NCI-H345 (cell line): ENCODE measurements around the gene SEC23IP.
"Not testable (repeated sequence)": the region's sequence is repeated elsewhere in the genome, so short reads cannot be mapped to it uniquely, and the experiment has no call there.

ENCODE experiments used
- DNase-seq: peaks from one replicate; lab custom pipeline; 2025; lab: John Stamatoyannopoulos, UW

Gene SEC23IP

DNA sequence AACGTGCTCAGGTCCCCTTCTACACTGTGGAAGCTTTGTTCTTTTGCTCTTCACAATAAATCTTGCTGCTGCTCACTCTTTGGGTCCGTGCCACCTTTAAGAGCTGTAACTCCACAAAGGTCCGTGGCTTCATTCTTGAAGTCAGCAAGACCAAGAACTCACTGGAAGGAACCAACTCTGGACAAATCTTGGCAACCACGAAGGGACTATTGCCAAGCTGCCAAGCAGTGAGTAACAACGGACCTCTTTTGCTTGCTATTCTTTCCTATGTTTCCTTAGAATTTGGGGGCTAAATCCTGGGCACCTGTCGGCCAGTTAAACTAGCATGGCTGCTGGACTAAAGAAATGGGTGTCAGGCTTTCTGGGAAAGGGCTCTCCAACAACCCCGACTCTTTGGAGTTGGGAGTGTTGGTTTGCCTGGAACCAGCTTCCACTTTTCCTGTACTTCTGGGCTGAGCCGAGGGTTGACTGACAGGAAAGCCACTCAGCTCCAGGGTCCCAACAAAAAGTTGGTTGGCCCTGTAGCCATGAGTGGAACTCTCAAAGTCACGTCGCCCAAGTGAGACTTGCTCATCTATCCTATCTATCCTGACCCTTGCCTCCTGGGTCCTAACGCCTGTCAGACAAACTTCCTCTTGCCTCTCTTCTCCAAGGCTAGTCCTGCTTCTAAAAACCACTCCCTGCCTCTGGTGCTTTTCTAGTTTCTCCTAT, 8.5 kb upstream of the SEC23IP start:
- not testable (repeated sequence) for DNase-seq

DNA sequence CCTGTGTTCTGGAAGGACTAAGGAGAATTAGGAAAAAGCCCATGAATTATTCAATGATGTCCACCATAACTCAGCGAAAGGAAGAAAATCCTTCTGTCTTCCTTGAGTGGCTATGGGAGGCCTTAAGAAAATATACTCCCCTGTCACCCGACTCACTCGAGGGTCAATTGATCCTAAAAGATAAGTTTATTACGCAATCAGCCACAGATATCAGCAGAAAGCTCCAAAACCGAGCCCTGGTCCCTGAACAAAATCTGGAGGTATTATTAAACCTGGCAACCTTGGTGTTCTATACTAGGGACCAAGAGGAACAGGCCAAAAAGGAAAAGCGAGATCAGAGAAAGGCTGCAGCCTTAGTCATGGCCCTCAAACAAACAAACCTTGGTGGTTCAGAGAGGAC, 6.5 kb upstream of the SEC23IP start:
- not testable (repeated sequence) for DNase-seq

DNA sequence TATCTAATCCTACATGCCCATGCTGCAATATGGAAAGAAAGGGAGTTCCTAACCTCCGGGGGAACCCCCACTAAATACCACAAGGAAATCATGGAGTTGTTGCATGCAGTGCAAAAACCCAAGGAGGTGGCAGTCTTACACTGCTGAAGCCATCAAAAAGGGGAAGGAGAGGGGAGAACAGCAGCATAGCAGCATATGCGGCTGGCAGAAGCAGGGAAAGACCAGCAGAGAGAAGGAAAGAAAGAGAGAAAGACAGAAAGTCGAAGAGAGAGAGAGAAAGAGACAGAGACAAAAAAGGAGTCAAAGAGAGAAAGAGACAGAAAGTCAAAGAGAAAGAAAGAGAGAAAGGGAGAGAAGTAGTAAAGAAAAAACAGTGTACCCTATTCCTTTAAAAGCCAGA, 3.8 kb upstream of the SEC23IP start:
- DNase-seq: not testable (repeated sequence)

DNA sequence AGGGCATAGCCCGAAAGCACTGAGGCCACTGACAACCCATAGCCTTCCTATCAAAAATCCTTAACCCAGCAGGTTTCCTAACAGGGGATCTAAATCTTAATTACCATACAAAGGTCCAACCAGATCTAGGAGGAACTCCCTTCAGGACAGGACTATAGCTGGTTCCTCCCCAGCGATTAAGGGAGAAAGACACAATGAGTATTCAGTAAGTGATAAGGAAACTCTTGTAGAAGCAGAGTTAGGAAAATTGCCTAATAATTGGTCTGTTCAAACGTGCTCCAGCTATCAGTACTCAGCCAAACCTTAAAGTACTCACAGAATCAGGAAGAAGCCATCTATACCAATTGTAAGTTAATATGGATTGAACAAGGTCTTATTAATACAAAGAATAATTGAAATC, 3.3 kb upstream of the SEC23IP start:
- not testable (repeated sequence) for DNase-seq

DNA sequence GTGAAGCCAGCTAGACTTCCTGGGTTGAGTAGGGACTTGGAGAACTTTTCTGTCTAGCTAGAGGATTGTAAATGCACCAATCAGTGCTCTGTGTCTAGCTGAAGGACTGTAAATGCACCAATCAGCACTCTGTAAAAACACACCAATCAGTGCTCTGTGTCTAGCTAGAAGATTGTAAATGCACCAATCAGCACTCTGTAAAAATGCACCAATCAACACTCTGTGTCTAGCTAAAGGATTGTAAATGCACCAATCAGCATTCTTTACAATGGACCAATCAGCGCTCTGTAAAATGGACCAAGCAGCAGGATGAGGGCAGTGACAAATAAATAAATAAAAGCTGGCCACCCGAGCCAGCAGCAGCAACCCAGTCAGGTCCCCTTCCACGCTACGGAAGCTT, 2.2 kb upstream of the SEC23IP start:
- not testable (repeated sequence) for DNase-seq

DNA sequence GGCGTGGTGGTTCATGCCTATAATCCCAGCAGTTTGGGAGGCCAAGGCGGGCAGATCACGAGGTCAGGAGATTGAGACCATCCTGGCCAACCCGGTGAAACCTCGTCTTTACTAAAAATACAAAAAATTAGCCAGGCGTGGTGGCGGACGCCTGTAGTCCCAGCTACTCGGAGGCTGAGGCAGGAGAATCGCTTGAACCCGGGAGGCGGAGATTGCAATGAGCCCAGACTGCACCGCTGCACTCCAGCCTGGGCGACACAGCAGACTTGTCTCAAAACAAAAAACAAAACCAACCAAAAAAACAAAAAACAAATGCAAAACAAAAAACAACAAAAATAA, 712 bp upstream of the SEC23IP start:
- DNase-seq: not testable (repeated sequence)

DNA sequence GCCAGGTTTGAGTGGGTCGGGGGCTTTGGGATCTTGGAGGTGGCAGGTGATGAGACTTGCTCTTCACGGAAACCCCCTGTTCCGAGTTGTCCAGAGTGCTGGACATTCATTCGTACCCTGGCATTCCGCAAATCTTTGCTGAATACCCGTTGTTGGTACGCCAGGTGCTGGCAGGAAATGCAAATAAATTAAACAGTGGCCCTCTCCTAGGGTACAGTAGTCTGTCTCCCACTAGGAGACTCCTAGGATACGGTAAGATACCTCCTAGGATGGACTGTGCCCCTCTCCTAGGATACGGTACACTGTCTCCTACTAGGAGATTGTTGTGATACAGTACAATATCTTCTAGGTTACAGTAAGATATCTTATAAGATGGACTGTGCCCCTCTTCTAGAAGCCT, 544 bp downstream of the SEC23IP start:
- no peak for DNase-seq

DNA sequence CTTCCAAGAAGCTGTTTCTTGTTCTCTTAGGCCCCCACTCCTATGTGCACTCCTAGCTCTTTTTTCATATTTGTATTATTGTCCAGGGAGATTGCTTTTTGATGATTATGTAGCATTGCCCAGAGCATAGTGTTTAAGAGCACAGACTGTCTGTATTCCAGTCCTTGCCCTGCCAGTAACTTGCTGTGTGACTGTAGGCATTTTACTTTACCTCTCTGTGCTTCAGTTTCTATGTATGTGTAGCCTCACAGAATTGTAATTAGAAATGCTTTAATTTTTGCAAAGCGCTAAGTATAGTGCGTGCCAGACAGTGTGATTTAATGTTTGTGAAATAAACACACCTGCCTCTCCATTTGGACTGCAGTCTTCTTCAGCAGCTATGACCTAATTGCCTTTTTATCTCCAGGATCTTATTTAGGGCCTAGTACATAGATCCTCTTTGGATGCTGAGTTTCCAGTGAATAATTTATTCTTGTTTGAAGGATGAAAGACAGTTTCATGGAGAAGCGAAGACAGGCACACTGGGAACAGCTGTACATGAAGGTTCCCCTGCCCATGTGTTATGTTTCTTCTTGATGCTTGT, 1.4 kb downstream of the SEC23IP start:
- DNase-seq: no peak

DNA sequence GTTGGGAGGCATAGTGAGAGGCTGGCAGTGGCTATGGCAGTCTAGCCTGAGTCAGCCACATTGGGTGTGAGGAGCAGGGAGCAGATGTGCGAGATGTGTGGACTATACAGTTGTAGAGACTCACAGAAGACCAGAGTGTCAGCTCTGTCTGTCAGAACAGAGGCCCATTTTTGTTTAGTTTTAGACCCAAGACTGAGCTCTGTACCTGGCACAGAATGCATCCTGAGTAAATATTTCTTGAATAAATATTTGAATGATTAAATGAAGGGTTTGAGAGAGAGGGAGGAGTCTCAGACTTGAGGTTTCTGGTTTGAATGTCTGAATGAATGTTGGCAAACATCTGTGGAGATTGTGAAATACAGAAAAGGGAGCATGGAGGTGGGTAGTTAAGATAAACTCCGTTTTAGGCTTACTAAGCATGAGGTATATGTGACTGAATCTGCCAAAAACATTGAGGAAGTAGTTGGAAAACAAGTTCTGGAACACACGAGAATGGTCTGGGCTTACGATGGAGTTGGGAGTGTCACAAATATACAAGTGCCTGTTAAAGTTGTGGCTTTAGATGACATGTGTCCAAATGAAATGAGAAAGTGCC, 3.6 kb downstream of the SEC23IP start:
- DNase-seq: no peak

DNA sequence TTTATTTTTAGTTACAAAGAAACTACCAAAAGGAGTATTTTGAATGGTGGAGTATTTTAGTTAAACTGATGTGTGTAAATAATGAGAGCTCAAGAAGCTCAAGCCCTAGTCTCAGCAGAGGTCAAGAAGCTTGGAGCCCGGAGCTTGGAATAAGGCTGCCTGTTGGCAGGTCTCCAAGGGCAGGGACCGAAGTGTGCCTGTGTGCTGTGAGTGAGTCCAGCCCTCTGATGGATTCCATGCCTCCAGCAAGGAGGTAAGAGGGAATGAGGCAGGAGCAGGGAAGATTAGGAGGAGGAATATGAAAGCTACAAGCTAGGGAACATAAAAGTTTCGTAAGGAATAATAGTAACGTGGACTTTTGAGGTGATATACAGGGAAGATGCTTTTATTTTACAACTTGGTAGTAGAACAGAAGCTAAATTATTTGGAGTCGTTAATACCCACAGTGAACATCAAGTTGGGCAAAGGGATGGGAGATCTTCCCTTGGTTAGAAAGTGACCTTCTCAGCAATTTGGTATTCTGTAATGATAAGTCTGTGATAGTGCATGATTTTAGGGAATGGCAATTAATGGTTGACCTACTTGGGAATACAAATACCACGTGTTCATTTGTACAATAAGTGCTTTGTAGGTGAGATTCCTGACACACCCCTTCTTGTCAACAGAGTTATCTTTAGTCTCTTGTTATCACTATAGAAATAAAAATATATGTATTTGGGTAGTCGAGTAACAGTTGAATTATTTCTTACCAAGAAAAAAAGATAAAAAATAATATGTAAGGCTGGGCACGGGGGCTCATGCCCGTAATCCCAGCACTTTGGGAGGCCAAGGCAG, 4.6 kb downstream of the SEC23IP start:
- no peak for DNase-seq

DNA sequence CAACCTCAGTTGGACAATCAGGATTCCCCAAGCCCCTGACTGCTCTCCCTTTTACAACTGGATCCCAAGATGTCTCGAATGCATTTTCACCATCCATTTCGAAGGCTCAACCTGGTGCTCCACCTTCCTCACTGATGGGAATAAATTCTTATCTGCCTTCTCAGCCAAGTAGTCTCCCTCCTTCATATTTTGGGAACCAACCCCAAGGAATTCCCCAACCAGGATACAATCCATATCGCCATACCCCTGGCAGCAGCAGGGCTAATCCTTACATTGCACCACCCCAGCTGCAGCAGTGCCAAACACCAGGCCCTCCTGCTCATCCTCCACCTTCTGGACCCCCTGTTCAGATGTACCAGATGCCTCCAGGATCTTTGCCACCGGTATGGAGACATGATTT, 6.0 kb downstream of the SEC23IP start:
- DNase-seq: no peak

DNA sequence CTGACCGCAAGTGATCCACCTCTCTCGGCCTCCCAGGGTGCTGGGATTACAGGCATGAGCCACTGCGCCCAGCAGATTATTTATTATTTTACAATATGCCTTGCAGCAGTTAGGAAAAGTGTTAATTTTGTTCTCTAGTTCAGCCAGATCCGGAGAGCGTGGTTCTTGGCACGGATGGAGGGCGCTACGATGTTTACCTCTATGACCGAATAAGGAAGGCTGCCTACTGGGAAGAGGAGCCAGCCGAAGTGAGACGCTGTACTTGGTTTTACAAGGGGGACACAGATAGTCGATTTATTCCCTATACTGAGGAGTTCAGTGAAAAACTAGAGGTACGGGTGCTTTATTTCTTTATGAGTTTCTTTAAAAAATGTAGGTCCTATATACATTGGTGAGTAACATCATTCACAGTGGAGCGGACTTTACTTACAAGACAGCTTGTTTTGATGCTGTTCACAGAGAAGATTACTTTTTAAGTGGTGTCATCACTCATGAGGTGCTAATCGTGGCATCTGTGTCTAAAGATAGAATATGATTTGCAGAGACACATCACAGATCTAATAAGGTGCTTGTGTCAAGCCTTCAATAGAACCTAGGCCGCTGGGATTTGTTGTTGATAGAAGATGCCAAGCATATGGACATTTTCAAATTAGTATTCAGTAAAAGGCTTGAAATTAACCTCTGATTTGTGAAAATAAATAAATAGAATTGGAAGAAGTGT, 11.6 kb downstream of the SEC23IP start:
- DNase-seq: no peak

DNA sequence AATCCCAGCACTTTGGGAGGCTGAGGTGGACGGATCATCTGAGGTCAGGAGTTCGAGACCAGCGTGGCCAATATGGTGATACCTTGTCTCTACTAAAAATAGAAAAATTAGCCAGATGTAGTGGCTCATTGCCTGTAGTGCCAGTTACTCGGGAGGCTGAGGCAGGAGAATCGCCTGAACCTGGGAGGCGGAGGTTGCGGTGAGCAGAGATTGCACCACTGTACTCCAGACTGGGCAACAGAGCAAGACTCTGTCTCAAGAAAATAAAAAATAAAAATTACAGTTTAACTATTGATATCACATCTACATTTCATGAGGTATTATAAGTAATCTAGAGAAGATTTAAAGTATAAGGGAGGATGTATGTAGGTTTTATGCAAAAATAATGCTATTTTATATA, 15.2 kb downstream of the SEC23IP start:
- not testable (repeated sequence) for DNase-seq

DNA sequence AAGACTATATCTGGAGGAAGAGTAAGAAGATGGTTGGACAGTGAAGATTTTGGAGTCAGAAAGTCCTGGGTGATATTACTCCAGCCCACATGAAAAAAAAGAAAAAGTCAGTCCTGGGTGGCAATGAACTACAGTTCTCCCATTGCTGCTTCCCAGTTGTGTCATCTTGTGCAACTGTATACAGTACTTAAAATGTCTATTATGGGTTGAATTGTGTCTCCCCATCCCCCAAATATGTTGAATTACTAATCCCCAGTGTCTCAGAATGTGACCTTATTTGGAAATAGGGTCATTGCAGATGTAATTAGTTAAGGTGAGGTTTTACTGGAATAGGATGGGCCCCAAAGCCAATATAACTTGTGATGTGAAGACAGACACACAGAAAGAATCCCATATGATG, 15.6 kb downstream of the SEC23IP start:
- no peak for DNase-seq

DNA sequence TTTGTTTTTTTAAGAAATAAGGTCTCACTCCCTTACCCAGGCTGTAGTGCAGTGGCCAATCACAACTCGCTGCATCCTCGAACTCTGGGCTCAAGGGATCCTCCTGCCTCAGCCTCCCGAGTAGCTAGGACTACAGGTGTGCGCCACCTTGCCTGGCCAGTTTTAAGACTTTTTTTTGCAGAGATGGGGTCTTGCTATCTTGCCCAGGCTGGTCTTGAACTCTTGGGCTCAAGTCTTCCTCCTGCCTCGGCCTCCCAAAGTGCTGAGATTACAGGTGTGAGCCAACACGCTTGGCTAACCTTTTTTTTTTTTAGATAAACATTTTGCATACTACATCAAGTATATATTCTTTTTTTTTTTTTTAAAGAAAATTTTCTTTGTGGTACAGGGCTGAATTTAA, 18.2 kb downstream of the SEC23IP start:
- no peak for DNase-seq

DNA sequence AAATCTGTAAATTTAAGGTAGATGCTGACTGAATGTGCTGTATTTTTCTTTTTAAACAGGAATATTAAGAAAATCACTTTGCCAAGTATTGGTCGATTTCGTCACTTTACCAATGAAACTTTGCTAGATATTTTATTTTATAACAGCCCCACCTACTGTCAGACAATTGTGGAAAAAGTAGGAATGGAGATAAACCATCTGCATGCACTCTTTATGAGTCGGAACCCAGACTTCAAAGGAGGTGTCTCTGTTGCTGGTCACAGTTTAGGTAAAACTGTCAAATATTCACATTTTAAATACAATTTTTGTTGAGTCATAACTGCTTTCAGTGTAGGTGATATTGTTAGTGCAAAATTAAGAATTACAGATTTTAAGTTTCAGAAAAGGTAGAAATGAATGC, 25.2 kb downstream of the SEC23IP start:
- no peak for DNase-seq

DNA sequence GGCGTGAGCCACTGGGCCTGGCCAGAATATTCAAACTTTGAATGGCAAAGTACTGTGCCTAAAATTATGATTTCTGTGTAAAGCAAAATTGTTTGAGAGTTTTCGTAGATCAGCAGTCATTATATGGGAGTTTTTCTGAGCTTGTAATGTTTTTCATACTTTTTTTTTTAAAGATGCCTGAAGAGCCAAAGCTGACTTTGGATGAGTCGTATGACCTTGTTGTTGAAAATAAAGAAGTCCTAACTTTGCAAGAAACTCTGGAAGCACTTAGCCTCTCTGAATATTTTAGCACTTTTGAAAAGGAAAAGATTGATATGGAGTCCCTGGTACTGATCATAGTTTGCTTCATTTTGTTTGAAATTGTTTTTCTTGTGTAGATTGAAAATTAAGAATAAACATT, 26.7 kb downstream of the SEC23IP start:
- DNase-seq: no peak

DNA sequence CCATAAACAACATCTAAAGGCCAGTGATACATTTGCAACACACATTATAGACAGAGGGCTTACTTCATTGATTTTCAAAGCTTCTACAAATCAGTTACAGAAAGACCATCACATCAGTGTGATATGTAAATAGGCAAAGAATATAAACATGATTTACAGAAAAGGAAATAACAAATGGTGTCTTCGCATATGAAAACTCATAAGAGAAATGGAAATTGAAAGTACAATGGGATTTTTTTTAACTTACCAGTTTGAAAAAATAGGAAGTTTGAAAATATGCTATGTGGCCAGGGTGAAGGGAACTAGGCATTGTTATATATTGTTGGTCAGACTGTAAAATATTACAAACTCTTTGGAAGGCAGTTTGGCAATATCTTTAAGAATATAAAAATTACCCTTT, 27.3 kb downstream of the SEC23IP start:
- no peak for DNase-seq

DNA sequence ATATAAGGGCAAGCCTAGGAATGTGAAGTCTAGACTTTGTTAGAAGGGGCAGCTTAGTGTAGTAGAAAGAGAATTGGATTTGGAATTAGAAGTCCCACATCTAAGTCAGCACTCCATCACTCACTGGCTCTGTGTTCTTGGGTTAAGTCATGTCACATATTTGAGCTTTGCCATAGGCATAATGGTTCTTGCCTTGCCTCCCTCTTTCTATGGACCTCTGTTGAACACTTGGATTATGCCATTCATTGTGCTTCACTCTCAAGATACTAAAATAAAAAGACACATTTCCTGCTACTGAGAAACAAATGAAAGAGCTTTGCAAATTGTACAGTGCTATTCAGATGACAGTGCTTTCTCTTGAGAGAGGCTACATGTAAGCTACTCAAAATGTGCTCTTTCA, 35.9 kb downstream of the SEC23IP start:
- DNase-seq: no peak

DNA sequence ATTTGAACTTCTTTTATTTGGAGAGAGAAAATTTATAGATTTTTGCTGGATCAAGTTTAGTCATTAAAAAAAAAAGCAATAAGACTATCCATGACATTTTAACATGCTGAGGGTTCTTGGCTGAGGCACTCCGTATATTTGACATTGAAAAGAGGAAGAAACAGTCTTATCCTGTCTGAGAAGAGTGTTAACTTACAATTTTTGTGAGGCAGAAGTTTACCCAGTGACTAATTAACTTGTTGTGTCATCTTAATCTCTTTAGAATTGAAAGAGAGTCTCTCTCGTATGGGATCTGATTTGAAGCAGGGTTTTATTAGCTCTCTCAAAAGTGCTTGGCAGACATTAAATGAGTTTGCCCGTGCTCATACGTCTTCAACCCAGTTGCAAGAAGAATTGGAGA, 39.3 kb downstream of the SEC23IP start:
- no peak for DNase-seq

DNA sequence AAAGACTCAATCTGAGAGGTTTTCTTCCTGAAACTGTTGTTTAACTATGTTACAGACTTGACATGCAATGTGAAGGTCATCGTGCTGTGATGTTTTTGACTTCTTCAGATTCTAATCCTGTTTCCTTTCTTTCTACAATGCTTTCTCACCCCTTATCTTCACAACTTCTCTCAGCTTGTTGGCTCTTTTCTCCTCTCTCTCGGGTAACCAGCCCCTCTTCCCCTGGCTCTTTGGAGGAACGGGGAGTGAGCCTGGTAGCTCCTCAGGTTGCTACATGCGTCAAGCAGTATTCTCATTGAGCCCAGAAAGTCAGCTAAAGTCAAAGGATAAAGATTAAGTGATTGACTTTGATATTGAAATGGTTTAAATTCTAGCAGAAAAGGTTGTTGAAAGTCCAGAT, 40.1 kb downstream of the SEC23IP start:
- no peak for DNase-seq

DNA sequence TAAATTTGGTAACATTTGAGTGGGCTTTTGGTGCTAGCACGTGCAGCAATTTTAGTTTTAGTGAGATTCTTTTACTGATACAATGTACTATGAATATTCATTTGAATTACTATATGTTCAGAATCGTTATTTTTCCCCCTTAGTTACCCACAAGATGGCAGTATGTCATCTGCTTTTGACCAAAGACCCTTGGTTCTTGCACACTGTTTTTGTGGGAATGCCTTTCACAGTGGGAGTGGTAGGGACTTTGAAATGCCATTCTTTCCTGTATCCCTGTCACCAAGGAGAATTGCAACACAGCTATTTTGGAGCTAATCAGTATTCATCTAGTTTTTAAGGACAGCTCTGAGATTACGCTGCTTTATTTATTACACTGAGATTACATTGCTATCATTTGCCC, 40.6 kb downstream of the SEC23IP start:
- DNase-seq: peak; percentile 6
